Ovary (tissue), 9 donors: Measurements from ENCODE around the gene EFTUD2. TPM values are rescaled to one million over a fixed set of nuclear protein-coding genes. Genes with fewer than 3 reads are reported as not detected.

Source experiments
- DNase-seq, 5 donors: peaks; one replicate each; pipeline ENCODE4 v3.0.0-alpha.2; 2019 to 2020
- H3K27ac ChIP-seq, 2 donors: fragments of 200-600 bp; one replicate each; pipeline versions ENCODE4 v1.5.1 to v1.8.0; 2019 to 2022
- H3K27me3 ChIP-seq: fragments of 200-600 bp; one replicate; pipeline ENCODE4 v1.8.0; 2022
- H3K36me3 ChIP-seq: fragments of 200-600 bp; sonication (generic); one replicate; pipeline ENCODE4 v1.5.1; 2019
- H3K4me1 ChIP-seq: one replicate; pipeline ENCODE4 v1.8.1; 2013; ENCODE audit warnings: mild to moderate bottlenecking, moderate library complexity; ENCODE audit not compliant: insufficient read depth
- H3K4me3 ChIP-seq: fragments of 200-600 bp; sonication (generic); one replicate; pipeline ENCODE4 v1.5.1; 2017
- H3K9me3 ChIP-seq, 2 donors: fragments of 200-600 bp in 1 of 2; sonication (generic) in 1 of 2; one replicate each; pipeline versions ENCODE4 v1.5.1 to v1.8.1; 2013 to 2019; ENCODE audit warnings: mild to moderate bottlenecking in 1 of 2, moderate library complexity in 1 of 2
- CTCF ChIP-seq, 3 donors: fragments of 450-650 bp in 2 of 3; fragments of 200-600 bp in 1 of 3; IDR thresholded peaks; one replicate each; pipeline versions ENCODE4 v1.5.1 to v1.8.0; 2016 to 2022; ENCODE audit warnings: antibody characterized with exemption in 3 of 3, mild to moderate bottlenecking in 1 of 3
- EP300 ChIP-seq: sonication (generic); formaldehyde crosslinking; IDR thresholded peaks from one replicate; pipeline ENCODE4 v1.6.1; 2017; ENCODE audit warnings: antibody characterized with exemption
- POLR2A ChIP-seq: fragments of 450-650 bp; IDR thresholded peaks from one replicate; pipeline ENCODE4 v1.6.1; 2017; ENCODE audit warnings: antibody characterized with exemption, mild to moderate bottlenecking, moderate library complexity
- WGBS, 3 donors: extraction: QIAGEN DNeasy Blood & Tissue Kit in 1 of 3; methylation state at CpG; one replicate each; pipeline versions ENCODE4 v1.1.5 to v1.1.7; 2013 to 2017; 5-methylcytosine and 5-hydroxymethylcytosine counted together
- intact Hi-C, 4 donors: fragments of 100-400 bp; cut with DNase I; formaldehyde crosslinking; loops; one replicate each; pipeline versions ENCODE4 v1.11.0 to v1.15.1; 2022 to 2023
- polyA plus RNA-seq, 2 donors: library from polyadenylated mRNA; stranded (reverse); fragments of 200-250 nt in 1 of 2; fragments of 350-450 nt in 1 of 2; fragmentation: Illumina TruSeq in 1 of 2; extraction: RNeasy Lipid Tissue Mini Kit (QIAGEN cat#74804) in 1 of 2; gene quantifications; one replicate each; pipeline ENCODE4 v1.2.3, GENCODE V29; 2013 to 2014
- total RNA-seq, 7 donors: library from RNA; depleted of rRNA in 2 of 7; stranded (reverse); fragments of >200 nt in 2 of 7; fragmentation: NEBNext Ultra II Directional in 3 of 7; extraction: Animal tissue kit (Norgen Biotek cat#: 25700) in 3 of 7; gene quantifications; one replicate each; pipeline versions ENCODE4 v1.1.0 to v1.2.4, GENCODE V29; 2016 to 2023
- donor health status: DM: no; HTN: no; CAD: no; lungs with moderate emphysema.
- donor health status: DM: no; HTN: no; CAD: no.
- donor health status: Bipolar disorder and iron deficiency.
- donor health status: DM: yes; HTN: yes; CAD: no.
- donor health status: DM: no; HTN: no; CAD: no.
- donor health status: DM: yes; HTN: yes; CAD: no.

The EFTUD2 gene
- total and polyA plus RNA-seq, 9 donors: 22.2 to 111 (median 62.5) TPM

GRCh38 chr17:44846206-44846605 is 53.0 kb downstream of the EFTUD2 start:
- no peak for DNase-seq
- TF ChIP-seq EP300 (no peak), CTCF (IDR thresholded peaks at IDR 0.05) (no peak), POLR2A (no peak)
- no peaks in the 10 kb centered on the region for H3K9me3 ChIP-seq
- no peaks in the 10 kb centered on the region for H3K36me3 ChIP-seq
- H3K4me1 ChIP-seq: no peaks in the 10 kb centered on the region
- H3K27ac ChIP-seq: no peak overlapping the region
- 71 to 83% (median 71%) methylated on average over 8 of the region's 8 CpGs for WGBS, 3 donors
- H3K4me3 ChIP-seq: no peak overlapping the region
- no peaks in the 10 kb centered on the region for H3K27me3 ChIP-seq
- intact Hi-C loops: no loop called here

DNA sequence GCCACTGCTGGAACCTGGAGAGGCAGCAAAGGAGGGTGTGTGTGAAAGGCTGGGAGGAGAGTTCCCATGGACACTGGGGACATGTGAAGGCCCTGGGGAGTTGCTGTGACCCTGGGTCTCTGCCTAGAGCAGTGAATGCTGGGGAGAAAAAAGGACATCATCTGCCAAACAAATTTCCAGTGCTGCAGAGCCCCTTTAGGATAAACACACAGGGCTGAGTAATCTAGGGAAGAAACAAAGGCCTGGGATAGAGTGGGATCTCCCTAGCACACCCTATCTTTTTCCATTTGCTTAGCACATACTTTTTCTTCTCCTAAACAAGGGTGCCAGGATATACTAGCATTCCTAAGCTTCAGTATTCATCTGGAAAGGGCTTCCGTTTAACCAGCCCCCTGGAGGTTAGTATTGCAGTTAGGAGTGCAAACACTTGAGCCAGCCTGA is 54.8 kb downstream of the EFTUD2 start:
- H3K9me3 ChIP-seq: no peaks in the 10 kb centered on the region
- no peak for DNase-seq
- TF ChIP-seq CTCF (IDR thresholded peaks at IDR 0.05) (no peak), POLR2A (no peak), EP300 (no peak)
- no peaks in the 10 kb centered on the region for H3K4me1 ChIP-seq
- H3K27me3 ChIP-seq: no peaks in the 10 kb centered on the region
- 20 to 30% (median 26%) methylated on average over 1 of the region's 1 CpG for WGBS, 3 donors
- H3K4me3 ChIP-seq: no peak overlapping the region
- no peak overlapping the region for H3K27ac ChIP-seq
- intact Hi-C loops: no loop called here
- no peaks in the 10 kb centered on the region for H3K36me3 ChIP-seq

GRCh38 chr17:44842748-44843147 is 56.5 kb downstream of the EFTUD2 start:
- Histone ChIP-seq H3K9me3 (no peaks in the 10 kb centered on the region), H3K4me3 (no peak overlapping the region), H3K36me3 (no peaks in the 10 kb centered on the region), H3K27me3 (no peaks in the 10 kb centered on the region), H3K4me1 (no peaks in the 10 kb centered on the region), H3K27ac (no peak overlapping the region)
- TF ChIP-seq POLR2A (no peak), EP300 (no peak), CTCF (IDR thresholded peaks at IDR 0.05) (no peak)
- no peak for DNase-seq
- intact Hi-C loops: no loop called here
- 38 to 46% (median 39%) methylated on average over 5 of the region's 5 CpGs for WGBS, 3 donors

DNA sequence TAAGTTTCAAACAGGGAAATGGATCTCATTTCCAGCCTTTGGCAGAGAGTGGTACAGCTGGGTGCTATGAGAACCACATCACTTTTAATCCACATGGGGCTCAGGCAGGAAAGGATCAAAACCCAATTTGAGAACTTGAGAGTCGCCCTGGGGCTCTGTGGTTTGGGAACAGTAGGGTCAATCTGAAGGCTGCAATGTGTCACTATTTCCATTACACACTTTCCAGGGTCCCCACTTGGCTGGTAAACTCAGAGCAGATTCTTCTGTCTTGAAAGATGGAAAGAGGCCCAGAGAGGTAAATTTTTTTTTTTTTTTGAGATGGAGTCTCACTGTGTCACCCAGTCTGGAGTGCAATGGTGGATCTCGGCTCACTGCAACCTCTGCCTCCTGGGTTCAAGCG is 58.3 kb downstream of the EFTUD2 start:
- no peaks in the 10 kb centered on the region for H3K36me3 ChIP-seq
- no peaks in the 10 kb centered on the region for H3K4me1 ChIP-seq
- no peaks in the 10 kb centered on the region for H3K9me3 ChIP-seq
- no peak for TF ChIP-seq EP300
- TF ChIP-seq CTCF (IDR thresholded peaks at IDR 0.05): no peak
- TF ChIP-seq POLR2A: no peak
- no peaks in the 10 kb centered on the region for H3K27me3 ChIP-seq
- DNase-seq: no peak
- no peak overlapping the region for H3K4me3 ChIP-seq
- H3K27ac ChIP-seq: no peak overlapping the region
- intact Hi-C loops: no loop called here
- 79 to 86% (median 80%) methylated on average over 3 of the region's 3 CpGs for WGBS, 3 donors

- intact Hi-C loops: no loop called here
These were observed 59.0 kb downstream of the EFTUD2 start for GRCh38 chr17:44840274-44840673.

More at GRCh38 chr17:44840274-44840673, 59.0 kb downstream of the EFTUD2 start:
- no peak overlapping the region for H3K27ac ChIP-seq
- H3K9me3 ChIP-seq: no peaks in the 10 kb centered on the region
- TF ChIP-seq CTCF (IDR thresholded peaks at IDR 0.05): no peak
- no peak for TF ChIP-seq EP300
- TF ChIP-seq POLR2A: no peak
- H3K27me3 ChIP-seq: no peaks in the 10 kb centered on the region
- no peak for DNase-seq
- WGBS, 3 donors: 79 to 85% (median 84%) methylated on average over 4 of the region's 4 CpGs
- no peaks in the 10 kb centered on the region for H3K36me3 ChIP-seq
- no peaks in the 10 kb centered on the region for H3K4me1 ChIP-seq
- H3K4me3 ChIP-seq: no peak overlapping the region
